ENCODE data around the gene SORBS2.

DNA sequence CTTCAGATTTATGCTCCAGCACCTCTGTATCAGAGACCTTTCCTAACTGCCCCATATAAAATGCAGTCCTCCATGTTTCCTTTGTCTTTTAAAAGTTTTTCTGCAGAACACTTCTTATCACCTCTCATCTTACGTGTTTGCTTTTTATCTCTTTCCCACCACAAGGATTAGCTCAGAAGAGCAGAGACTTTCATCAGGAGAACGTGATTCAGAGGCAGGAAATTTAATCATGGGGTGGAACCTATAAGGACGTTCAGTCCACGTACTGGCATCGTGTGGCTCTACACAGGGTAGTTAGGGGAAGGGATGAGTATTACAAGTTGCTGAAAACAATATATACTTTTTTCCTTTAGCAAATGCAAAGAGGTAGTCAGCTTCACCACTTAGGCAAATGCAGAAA, 98.7 kb downstream of the SORBS2 start:
- TF ChIP-seq POLR2A (IDR thresholded peaks at IDR 0.05; ENCODE audit: low read depth), result no peak
- TF ChIP-seq POLR2AphosphoS5 (IDR thresholded peaks at IDR 0.05), result no peak
- TF ChIP-seq, protein P1, sequence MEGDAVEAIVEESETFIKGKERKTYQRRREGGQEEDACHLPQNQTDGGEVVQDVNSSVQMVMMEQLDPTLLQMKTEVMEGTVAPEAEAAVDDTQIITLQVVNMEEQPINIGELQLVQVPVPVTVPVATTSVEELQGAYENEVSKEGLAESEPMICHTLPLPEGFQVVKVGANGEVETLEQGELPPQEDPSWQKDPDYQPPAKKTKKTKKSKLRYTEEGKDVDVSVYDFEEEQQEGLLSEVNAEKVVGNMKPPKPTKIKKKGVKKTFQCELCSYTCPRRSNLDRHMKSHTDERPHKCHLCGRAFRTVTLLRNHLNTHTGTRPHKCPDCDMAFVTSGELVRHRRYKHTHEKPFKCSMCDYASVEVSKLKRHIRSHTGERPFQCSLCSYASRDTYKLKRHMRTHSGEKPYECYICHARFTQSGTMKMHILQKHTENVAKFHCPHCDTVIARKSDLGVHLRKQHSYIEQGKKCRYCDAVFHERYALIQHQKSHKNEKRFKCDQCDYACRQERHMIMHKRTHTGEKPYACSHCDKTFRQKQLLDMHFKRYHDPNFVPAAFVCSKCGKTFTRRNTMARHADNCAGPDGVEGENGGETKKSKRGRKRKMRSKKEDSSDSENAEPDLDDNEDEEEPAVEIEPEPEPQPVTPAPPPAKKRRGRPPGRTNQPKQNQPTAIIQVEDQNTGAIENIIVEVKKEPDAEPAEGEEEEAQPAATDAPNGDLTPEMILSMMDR (IDR thresholded peaks at IDR 0.05), result no peak
